COLO668 (cell line): ENCODE results near the gene C17orf107.
A peak's percentile ranks its signal among the peaks of the same experiment; 100 is the strongest.

Experiments used
- DNase-seq: peaks from one replicate; lab custom pipeline; 2025; ENCODE audit not compliant: unreplicated experiment; lab: John Stamatoyannopoulos, UW

C17orf107 gene

DNA sequence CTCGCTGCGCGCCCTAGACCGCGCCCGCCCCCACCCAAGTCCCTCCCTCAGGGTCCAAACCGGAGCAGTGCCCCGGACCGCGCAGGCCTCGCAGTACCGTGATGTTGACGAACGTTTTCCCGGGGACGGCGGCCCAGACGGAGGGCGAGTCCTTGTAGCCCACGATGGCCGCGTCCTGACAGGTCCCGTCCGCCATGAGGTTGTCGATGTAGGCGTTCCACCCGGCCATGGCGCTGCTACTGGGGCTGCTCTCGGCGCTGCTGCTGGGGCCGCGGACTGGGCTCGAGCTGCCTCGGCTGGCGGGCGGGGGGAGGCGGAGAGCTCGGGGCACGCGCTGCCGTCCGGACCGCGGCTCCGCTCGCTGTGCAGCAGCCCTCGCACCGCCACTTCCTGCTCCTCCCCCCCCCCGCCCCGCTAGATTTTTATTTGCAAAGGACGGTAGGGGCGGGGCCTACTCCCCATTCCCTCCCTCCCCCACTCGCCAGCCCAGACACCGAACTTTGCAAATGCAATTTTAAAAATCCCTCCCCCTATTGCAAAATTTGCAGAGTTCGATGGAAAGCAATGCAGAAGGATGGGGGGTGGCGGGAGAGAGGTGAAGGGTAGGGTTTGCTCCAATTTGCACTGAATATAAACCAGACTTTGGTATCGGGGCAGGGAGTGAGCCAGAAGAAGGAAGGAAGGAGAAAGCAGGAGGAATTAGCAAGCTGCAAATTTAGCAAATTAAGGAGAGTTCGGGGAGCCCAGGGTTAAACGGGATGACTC, 49.0 kb downstream of the C17orf107 start, which contains the start of gene PFN1:
TSS of gene PFN1 (minus strand) at position 365 of the 765 bp plus-strand sequence. CDS start at position 229, 136 bp downstream.
- DNase-seq = peak; percentile 84

DNA sequence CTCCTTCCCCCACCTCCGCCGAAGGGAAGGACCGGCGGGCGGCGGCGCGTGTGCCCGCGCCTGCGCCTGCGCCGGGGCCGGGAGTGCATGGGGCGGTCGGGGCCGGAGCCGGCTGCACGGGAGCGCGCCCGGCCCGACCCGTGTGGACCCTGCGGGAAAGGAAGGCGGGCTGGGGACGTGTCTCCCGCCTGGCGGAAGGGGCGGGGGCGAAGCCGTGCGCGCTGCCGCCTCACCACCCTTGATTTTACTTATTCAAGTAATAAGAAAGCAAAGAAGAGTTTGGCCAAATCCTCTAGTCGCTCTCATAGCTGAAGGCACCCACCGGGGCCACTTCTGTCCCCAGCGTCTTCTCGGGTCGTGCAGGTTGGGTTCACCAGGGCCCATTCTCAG, 49.6 kb downstream of the C17orf107 start:
- peak; percentile 91 for DNase-seq

DNA sequence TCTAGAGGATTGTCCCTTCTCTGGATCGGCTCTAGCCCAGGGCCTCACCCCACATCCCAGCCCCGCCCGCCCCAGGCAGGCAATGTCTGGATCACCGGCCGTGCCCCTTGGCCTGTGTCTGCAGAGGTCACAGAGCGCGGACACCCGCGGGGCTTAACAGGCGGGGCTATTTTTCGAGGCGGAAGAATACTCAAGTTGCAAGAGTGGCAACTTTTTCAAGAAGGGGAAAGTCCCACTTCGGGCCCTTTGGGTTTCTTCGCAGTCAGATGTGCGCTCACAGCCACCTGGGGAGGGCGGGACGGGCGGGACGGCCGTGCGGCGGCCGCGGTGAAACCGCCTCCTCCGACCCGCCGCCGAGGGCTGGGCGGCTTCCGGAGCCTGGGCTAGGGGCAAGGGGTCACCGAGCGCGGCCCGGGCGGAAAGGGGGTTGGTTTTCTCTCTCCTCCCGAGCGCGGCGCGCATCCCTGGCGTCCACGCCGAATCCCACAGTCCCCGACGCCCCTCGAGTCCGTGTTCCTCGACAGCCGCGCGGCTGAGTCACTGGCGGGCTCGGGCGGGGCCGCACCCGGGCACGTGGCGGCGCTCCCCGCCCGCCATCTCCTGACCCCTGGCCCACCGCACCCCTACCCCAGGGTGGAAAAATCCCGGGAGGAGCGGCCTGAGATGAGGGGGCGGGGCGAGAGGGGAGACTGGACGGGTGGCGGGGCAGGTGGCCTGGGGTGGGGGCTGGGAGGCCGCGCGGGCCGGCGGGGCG, 50.2 kb downstream of the C17orf107 start:
- DNase-seq = peak; percentile 87

GRCh38 chr17:4950075-4950745, 50.9 kb downstream of the C17orf107 start:
- DNase-seq = peak; percentile 54

DNA sequence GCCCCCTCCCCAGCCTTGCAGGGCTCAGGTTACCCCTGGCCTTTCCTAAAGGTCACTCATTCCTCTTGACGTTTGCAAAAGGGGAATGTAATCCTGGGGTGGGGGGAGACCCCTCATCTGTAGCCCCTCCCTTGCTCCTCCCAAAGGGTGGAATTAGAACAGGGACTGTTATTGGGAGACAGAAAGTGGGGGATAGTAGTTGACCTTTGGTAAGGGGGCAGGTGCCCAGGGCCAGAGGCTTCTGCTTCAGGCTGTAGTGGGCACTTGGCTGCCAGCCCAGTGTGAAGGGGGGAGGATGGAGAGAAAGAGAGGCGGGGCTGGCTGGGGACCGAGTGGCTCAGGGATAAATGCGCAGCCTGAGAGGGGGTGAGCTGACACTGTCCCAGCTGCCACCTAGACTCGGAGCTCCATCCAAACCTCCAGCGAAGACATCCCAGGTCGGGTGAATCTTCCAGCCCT, 51.4 kb downstream of the C17orf107 start, which contains the start of gene ENO3:
TSS of gene ENO3 (plus strand) at position 374 of the 459 bp plus-strand sequence. CDS start 711 bp downstream, outside the sequence.
- peak; percentile 75 for DNase-seq

DNA sequence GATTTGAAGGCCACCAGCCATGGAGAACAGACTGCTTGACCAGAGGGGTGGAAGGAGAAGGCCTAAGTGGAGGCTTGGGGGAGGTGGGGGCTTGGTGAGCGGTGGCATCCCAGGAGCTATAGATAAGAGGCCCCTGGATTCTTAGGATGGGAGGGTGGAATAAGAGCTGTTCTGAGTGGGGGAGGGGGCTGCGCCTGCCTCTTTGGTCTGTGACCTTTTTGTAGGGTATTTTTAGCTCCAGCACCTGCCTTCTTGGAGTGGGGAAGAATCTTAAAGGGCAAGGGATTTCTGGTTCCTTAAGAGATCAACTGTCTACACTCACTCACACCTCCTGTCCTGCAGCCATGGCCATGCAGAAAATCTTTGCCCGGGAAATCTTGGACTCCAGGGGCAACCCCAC, 52.1 kb downstream of the C17orf107 start:
- DNase-seq = peak; percentile 1
